Lower leg skin (tissue), 3 donors: ENCODE results near the gene F2RL3.

Experiments used
- POLR2A ChIP-seq, 2 donors: fragments of 450-650 bp; IDR thresholded peaks; one replicate each; pipeline ENCODE4 v1.6.1; 2016 to 2017; ENCODE audit warnings: antibody characterized with exemption in 2 of 2, mild to moderate bottlenecking in 1 of 2, moderate library complexity in 1 of 2
- TF ChIP-seq, protein P1 (sequence below), 3 donors: fragments of 450-650 bp; IDR thresholded peaks; one replicate each; pipeline ENCODE4 v1.5.1; 2016; ENCODE audit warnings: antibody characterized with exemption in 3 of 3, mild to moderate bottlenecking in 3 of 3, moderate library complexity in 2 of 3

DNA sequence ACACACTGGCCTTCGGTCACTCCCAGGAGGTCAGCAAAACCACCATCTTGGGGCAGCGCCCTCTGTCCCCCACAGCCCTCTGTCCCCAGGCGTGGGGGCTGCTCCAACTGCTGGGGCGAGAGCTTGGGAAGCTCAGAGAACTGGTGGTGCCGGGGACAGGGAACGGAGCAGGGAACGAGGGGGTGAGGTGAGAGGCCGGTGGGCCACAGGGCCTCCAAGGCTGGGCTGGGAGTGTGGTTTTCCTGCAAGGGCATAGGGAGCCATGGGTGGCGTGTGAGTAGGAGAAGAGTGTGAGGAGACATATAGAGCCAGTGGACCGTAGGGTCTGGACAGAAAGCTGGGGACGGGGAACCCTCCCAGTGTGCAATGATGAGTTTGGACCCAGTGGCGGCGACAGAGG lies 34.1 kb downstream of the F2RL3 start:
- TF ChIP-seq, protein P1, sequence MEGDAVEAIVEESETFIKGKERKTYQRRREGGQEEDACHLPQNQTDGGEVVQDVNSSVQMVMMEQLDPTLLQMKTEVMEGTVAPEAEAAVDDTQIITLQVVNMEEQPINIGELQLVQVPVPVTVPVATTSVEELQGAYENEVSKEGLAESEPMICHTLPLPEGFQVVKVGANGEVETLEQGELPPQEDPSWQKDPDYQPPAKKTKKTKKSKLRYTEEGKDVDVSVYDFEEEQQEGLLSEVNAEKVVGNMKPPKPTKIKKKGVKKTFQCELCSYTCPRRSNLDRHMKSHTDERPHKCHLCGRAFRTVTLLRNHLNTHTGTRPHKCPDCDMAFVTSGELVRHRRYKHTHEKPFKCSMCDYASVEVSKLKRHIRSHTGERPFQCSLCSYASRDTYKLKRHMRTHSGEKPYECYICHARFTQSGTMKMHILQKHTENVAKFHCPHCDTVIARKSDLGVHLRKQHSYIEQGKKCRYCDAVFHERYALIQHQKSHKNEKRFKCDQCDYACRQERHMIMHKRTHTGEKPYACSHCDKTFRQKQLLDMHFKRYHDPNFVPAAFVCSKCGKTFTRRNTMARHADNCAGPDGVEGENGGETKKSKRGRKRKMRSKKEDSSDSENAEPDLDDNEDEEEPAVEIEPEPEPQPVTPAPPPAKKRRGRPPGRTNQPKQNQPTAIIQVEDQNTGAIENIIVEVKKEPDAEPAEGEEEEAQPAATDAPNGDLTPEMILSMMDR (IDR thresholded peaks at IDR 0.05): no peak
- TF ChIP-seq POLR2A (IDR thresholded peaks at IDR 0.05): no peak
